ENCODE results near the gene CYSLTR2. TPM values are rescaled to one million over a fixed set of nuclear protein-coding genes. Genes with fewer than 3 reads are reported as not detected.

CYSLTR2 gene, protein sequence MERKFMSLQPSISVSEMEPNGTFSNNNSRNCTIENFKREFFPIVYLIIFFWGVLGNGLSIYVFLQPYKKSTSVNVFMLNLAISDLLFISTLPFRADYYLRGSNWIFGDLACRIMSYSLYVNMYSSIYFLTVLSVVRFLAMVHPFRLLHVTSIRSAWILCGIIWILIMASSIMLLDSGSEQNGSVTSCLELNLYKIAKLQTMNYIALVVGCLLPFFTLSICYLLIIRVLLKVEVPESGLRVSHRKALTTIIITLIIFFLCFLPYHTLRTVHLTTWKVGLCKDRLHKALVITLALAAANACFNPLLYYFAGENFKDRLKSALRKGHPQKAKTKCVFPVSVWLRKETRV
- 1 to 10 TPM in 1 of 2 donors, under 1 TPM in 1; 0.14 to 4.0 TPM for total RNA-seq

DNA sequence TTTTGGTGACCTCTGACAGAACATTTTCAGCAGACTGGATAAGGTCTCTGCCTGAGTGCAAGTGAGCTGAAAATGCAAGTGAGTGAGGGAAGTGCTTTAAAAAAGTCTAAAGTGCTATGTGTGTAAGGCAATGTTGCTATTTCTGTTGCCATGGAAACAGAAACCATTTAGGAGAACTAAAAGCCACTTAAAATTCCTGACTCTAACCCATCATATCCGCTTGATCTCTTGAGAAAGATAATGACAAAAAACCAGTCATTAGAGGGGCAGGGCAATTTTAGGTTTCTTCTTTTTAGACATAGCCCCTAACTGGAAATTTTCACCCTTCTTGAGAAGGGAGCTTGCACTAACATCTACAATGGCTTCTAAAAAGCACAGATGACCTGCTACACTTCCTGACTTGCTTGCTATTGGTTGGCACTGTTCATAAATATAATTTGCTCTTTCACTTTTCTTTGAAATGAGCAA, at the start of gene CYSLTR2:
TSS of gene CYSLTR2 (plus strand) at position 458 of the 468 bp plus-strand sequence. CDS start 52,889 bp downstream, outside the sequence.
- Histone ChIP-seq H3K27ac (no peak within 1 kb of the TSS), H3K4me1 (ENCODE audit: control insufficient read depth in 1 of 2, low read depth in 2 of 2) (no peaks in the 10 kb centered on the region), H3K4me3 (peak within 1 kb of the TSS; percentile 33), H3K27me3 (replicated peaks; ENCODE audit: insufficient read depth) (no peaks in the 10 kb centered on the region), H3K36me3 (no peaks in the 10 kb centered on the region), H3K9me3 (no peaks in the 10 kb centered on the region)
- DNase-seq (ENCODE audit: low spot score), result no peak
- no peak for ATAC-seq (ENCODE audit: insufficient number of reproducible peaks, low FRiP score, low read depth)
- TF ChIP-seq, protein P1, sequence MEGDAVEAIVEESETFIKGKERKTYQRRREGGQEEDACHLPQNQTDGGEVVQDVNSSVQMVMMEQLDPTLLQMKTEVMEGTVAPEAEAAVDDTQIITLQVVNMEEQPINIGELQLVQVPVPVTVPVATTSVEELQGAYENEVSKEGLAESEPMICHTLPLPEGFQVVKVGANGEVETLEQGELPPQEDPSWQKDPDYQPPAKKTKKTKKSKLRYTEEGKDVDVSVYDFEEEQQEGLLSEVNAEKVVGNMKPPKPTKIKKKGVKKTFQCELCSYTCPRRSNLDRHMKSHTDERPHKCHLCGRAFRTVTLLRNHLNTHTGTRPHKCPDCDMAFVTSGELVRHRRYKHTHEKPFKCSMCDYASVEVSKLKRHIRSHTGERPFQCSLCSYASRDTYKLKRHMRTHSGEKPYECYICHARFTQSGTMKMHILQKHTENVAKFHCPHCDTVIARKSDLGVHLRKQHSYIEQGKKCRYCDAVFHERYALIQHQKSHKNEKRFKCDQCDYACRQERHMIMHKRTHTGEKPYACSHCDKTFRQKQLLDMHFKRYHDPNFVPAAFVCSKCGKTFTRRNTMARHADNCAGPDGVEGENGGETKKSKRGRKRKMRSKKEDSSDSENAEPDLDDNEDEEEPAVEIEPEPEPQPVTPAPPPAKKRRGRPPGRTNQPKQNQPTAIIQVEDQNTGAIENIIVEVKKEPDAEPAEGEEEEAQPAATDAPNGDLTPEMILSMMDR (IDR thresholded peaks at IDR 0.05), result no peak

DNA sequence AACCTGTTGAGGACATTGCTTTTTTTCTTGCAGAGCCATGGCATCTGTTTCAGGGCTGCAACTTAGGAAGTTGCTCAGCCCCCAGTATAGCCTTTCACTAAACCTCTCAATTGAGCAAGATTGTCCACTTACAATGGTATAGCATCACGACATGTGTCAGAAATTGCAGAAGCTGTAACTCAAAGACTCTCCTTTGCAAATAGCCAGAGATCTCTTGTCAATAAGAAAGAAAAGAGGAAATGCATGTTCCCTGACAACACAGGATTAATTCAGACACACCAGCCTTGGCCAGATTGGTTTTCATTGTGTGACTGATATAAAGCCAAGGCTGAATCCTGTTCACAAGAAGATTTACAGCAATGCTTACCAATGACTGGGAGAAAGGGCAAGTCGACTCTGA, 38.7 kb upstream of the CYSLTR2 start:
- TF ChIP-seq, protein P1 (IDR thresholded peaks at IDR 0.05), result no peak
- Histone ChIP-seq H3K4me1 (ENCODE audit: control insufficient read depth in 1 of 2, low read depth in 2 of 2) (no peaks in the 10 kb centered on the region), H3K4me3 (no peak overlapping the region), H3K27ac (no peak overlapping the region), H3K9me3 (peaks cover 5% of the 10 kb centered on the region), H3K36me3 (no peaks in the 10 kb centered on the region), H3K27me3 (replicated peaks; ENCODE audit: insufficient read depth) (no peaks in the 10 kb centered on the region)
- ATAC-seq (ENCODE audit: insufficient number of reproducible peaks, low FRiP score, low read depth), result no peak
- no peak for DNase-seq (ENCODE audit: low spot score)

DNA sequence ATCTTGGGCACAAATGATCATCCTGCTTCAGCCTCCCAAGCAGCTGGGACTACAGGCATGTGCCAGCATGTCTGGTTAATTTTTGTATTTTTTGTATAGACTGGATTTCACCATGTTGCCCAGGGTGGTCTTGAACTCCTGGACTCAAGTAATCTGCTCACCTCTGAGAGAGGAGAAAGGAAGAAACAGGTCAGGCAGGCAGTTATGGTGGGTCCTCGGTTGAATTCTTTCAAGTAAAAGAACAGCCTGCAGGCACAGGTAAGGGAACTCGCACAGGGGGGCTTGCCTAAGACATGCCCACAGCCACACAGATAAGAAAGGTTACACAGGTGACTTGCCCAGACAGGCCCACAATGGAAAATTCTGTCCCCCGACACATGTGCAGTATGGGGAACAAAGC, 34.8 kb upstream of the CYSLTR2 start:
- Histone ChIP-seq H3K9me3 (peaks cover 12% of the 10 kb centered on the region), H3K27ac (no peak overlapping the region), H3K4me3 (no peak overlapping the region), H3K4me1 (ENCODE audit: control insufficient read depth in 1 of 2, low read depth in 2 of 2) (no peaks in the 10 kb centered on the region), H3K27me3 (replicated peaks; ENCODE audit: insufficient read depth) (no peaks in the 10 kb centered on the region), H3K36me3 (no peaks in the 10 kb centered on the region)
- TF ChIP-seq, protein P1 (IDR thresholded peaks at IDR 0.05), result no peak
- no peak for DNase-seq (ENCODE audit: low spot score)
- no peak for ATAC-seq (ENCODE audit: insufficient number of reproducible peaks, low FRiP score, low read depth)

DNA sequence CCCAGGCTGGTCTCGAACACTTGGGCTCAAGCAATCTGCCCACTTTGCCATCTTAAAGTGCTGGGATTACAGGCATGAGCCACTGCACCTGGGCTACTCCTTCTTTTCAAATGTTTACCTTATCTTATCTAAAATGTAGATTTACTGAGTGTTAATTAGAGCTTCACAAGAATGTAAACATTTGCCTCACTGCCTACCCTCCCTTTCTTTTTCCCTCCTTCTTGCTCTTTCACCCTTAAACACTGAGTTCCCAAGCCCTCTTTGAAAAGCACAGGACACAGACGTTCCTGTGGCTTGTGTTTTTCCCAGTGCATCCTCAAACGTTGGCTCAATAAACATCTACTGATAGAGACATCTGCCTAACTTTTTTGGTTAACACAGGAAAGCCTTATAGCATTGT, 32.7 kb upstream of the CYSLTR2 start:
- Histone ChIP-seq H3K9me3 (peaks cover 12% of the 10 kb centered on the region), H3K4me3 (no peak overlapping the region), H3K36me3 (no peaks in the 10 kb centered on the region), H3K4me1 (ENCODE audit: control insufficient read depth in 1 of 2, low read depth in 2 of 2) (no peaks in the 10 kb centered on the region), H3K27ac (no peak overlapping the region), H3K27me3 (replicated peaks; ENCODE audit: insufficient read depth) (no peaks in the 10 kb centered on the region)
- no peak for ATAC-seq (ENCODE audit: insufficient number of reproducible peaks, low FRiP score, low read depth)
- no peak for DNase-seq (ENCODE audit: low spot score)
- TF ChIP-seq, protein P1 (IDR thresholded peaks at IDR 0.05), result no peak

DNA sequence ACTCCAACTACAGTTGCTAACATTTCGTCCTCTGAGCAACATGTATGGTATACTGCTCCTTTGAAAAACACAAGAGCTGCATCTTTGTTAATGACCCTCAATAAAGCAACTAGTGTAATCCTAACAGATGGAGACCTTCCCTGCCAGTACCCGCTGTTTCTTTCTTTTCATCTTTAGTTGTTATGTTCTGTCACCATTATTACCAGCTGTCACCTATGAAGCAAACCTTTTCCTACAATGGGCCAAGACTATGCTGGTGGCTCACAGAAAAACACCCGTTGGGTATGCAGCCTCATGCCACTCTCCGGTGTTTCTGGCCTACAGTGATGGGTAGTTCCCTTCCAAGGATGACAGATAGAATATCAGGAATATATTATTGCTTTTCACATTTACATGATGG, 29.7 kb upstream of the CYSLTR2 start:
- no peak for DNase-seq (ENCODE audit: low spot score)
- no peak for ATAC-seq (ENCODE audit: insufficient number of reproducible peaks, low FRiP score, low read depth)
- no peaks in the 10 kb centered on the region for H3K27me3 ChIP-seq (replicated peaks; ENCODE audit: insufficient read depth)
- H3K9me3 ChIP-seq, result peaks cover 11% of the 10 kb centered on the region
- H3K27ac ChIP-seq, result no peak overlapping the region
- TF ChIP-seq, protein P1 (IDR thresholded peaks at IDR 0.05), result no peak
- no peak overlapping the region for H3K4me3 ChIP-seq
- peaks cover 0 to 3% of the 10 kb centered on the region in 2 donors for H3K4me1 ChIP-seq (ENCODE audit: control insufficient read depth in 1 of 2, low read depth in 2 of 2)
- H3K36me3 ChIP-seq, result no peaks in the 10 kb centered on the region
